Mucosa of descending colon (tissue), 3 donors: Measurements from ENCODE around the gene SLC4A2. TPM values are rescaled to one million over a fixed set of nuclear protein-coding genes. Genes with fewer than 3 reads are reported as not detected.
A peak's percentile ranks its signal among the peaks of the same experiment; 100 is the strongest.

Experiments
- ATAC-seq: fragments of 200-7000 bp; cut with Tn5 transposase; one replicate; pipeline ENCODE4 v1.9.1; 2020; ENCODE audit warnings: mild to moderate bottlenecking, moderate library complexity
- DNase-seq, 3 donors: peaks; one replicate each; pipeline ENCODE4 v3.0.0-alpha.2; 2020
- H3K36me3 ChIP-seq: fragments of 200-600 bp; one replicate; pipeline ENCODE4 v1.8.0; 2021; ENCODE audit warnings: low read depth, mild to moderate bottlenecking
- H3K4me1 ChIP-seq: fragments of 200-600 bp; one replicate; pipeline ENCODE4 v1.8.0; 2021; ENCODE audit warnings: low read depth, mild to moderate bottlenecking
- H3K4me3 ChIP-seq: fragments of 200-600 bp; one replicate; pipeline ENCODE4 v1.8.0; 2021; ENCODE audit warnings: mild to moderate bottlenecking
- H3K9me3 ChIP-seq: fragments of 200-600 bp; one replicate; pipeline ENCODE4 v1.8.0; 2021; ENCODE audit warnings: mild to moderate bottlenecking
- intact Hi-C, 2 donors: fragments of 100-400 bp; cut with DNase I in 1 of 2; cut with micrococcal nuclease in 1 of 2; formaldehyde crosslinking; loops; one replicate each; pipeline versions ENCODE4 v1.11.0 to v1.11.1; 2022; cut with DNase I, micrococcal nuclease
- total RNA-seq, 3 donors: library from RNA; stranded (reverse); fragmentation: NEBNext Ultra II Directional in 2 of 3; extraction: Animal tissue kit (Norgen Biotek cat#: 25700) in 2 of 3; gene quantifications; one replicate each; pipeline versions ENCODE4 v1.2.1 to v1.2.4, GENCODE V29; 2021 to 2023
- TF ChIP-seq, protein P1 (sequence below): fragments of 200-600 bp; IDR thresholded peaks from one replicate; pipeline ENCODE4 v1.8.0; 2022; ENCODE audit warnings: antibody characterized with exemption, mild to moderate bottlenecking
- donor health status: DM: no; HTN: no; CAD: no; lungs with moderate emphysema.
- donor health status: DM: no; HTN: no; CAD: no.
- donor health status: DM: no; HTN: yes; CAD: no.

Gene SLC4A2
- total RNA-seq, 3 donors from 2014 or later: 82.2 to 168 (median 89.5) TPM

DNA sequence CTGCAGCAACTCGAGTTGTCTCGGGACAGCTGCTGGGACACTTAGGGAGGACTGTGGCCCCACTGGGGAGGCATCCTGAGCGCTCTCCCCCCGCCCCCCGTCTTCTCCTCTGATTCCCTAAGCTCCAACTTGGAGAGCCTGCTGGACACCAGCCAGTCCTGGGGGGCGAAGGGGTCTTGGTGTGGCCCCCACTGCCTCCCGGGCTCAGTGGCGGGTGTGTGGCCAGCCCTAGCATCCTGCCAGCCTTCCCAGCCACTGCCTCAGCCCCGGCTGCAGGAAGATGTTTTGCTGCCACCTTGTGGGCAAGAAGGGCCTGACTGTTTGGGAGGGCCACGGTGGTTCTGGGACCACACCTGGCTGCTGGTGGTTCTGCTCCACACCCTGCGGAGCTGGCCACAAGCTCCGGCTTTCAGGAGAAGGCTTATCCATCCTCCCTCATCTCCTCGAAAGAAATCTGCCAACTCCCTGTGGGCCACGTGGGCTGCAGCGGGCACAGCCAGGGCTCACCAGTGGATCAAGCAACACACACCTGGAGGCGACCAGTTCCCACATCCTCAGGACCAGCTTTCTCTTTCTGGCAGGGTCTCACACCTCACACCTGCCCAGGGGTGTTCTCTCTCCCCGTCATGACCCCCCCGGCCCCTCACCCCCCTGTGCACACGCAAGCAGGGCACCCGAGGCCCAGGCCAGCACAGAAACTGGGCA is 51.7 kb downstream of the SLC4A2 start:
- DNase-seq (peak; percentile 75 to 89 (median 84)), ATAC-seq (peak; percentile 77)
- H3K4me1 ChIP-seq: peaks cover 14% of the 10 kb centered on the region
- no peak overlapping the region for H3K4me3 ChIP-seq
- TF ChIP-seq, protein P1, sequence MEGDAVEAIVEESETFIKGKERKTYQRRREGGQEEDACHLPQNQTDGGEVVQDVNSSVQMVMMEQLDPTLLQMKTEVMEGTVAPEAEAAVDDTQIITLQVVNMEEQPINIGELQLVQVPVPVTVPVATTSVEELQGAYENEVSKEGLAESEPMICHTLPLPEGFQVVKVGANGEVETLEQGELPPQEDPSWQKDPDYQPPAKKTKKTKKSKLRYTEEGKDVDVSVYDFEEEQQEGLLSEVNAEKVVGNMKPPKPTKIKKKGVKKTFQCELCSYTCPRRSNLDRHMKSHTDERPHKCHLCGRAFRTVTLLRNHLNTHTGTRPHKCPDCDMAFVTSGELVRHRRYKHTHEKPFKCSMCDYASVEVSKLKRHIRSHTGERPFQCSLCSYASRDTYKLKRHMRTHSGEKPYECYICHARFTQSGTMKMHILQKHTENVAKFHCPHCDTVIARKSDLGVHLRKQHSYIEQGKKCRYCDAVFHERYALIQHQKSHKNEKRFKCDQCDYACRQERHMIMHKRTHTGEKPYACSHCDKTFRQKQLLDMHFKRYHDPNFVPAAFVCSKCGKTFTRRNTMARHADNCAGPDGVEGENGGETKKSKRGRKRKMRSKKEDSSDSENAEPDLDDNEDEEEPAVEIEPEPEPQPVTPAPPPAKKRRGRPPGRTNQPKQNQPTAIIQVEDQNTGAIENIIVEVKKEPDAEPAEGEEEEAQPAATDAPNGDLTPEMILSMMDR: peak; percentile 72
- intact Hi-C loops: no loop called here
- H3K36me3 ChIP-seq: no peaks in the 10 kb centered on the region
- no peaks in the 10 kb centered on the region for H3K9me3 ChIP-seq

DNA sequence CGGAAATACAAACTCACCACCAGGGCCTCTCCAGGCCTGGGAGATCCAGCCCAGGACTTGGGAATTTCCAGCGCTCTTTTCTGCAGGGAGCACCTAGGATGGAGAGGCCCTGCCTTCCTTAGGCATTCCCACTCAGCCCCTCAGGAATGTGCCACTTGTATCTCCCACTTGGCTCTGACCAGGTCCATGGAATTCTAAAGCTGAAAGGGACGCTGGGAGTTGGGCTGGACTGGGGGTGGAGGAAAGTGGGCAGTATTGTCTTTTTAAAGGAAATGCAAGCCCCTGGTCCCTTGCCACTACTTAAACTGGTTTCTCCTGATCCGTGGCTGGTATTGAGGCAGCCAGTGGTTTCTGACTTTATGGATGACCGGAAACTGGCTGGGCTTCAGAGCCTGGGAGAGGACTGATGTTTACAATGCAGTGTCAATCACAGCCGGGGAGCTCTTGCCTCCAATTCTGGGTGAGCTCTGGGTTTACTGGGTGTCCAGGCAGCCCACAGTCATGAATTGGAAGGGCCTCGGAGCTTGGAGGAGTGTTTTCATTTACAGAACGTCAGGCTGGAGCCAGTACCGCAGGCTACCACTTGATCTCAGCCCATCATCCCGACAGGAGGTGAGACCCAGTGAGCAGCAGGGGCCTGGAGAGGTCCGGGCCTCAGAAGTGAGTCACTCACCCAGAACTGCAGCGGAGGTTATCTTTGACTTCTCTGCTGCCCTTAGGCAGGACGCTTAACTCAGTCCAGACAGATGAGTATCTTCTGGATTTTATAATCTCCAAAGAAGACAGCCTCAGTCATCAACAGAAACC is 54.2 kb downstream of the SLC4A2 start:
- Histone ChIP-seq H3K4me1 (peaks cover 14% of the 10 kb centered on the region), H3K4me3 (no peak overlapping the region), H3K36me3 (peaks cover 6% of the 10 kb centered on the region), H3K9me3 (no peaks in the 10 kb centered on the region)
- no peak for ATAC-seq
- TF ChIP-seq, protein P1: no peak
- intact Hi-C loops: no loop called here
- peak in 1 of 3 donors; percentile 19 for DNase-seq

DNA sequence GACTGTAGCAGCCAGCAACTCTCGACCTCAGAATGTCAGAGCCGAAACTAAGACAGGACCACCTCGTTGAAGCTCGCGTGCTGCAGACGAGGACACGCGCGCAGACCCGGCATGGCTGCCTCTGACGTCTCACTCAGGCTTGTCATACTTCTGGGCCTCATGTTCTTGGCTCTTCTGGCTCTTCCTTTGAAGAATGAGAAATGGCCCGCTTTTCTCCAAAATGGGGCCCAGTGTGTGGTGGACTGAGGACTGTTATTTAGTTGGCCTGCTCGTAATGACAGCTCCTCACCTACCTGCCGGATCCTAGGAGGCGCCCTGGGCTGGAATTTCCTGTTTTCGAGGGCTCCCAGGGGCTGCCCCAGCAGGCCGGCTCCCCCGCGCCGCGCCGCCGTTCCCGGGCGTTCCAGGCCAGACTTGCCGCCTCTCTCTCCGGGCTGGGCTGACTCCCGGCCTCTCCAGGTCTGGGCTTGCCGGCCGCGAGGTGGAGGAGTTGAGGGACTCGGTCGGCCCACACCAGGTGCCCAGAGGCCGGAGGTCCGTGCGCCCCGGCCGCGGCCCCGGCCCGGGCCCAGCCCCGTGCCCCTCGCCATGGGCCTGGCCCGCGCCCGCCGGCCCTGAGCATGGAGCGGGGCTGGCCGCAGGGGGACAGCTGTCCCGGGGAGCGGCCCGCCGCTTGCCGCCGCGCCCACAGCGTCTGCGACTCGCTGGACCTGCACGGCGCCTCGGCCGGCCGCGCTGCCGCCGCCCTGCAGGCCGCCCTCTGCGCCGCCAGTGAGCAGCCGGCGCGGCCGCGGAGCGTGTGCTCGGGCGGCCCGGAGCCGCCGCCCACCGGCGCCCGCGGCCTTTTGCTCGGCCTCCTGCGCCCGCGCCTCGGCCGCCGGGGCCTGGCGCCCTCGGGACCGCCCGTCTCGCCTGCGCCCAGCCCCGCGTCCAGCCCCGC is 55.0 kb downstream of the SLC4A2 start:
- intact Hi-C loops: no loop called here
- no peak overlapping the region for H3K4me3 ChIP-seq
- peaks cover 14% of the 10 kb centered on the region for H3K4me1 ChIP-seq
- DNase-seq (peak in 1 of 3 donors; percentile 66), ATAC-seq (peak; percentile 52)
- TF ChIP-seq, protein P1: no peak
- no peaks in the 10 kb centered on the region for H3K9me3 ChIP-seq
- H3K36me3 ChIP-seq: peaks cover 6% of the 10 kb centered on the region

DNA sequence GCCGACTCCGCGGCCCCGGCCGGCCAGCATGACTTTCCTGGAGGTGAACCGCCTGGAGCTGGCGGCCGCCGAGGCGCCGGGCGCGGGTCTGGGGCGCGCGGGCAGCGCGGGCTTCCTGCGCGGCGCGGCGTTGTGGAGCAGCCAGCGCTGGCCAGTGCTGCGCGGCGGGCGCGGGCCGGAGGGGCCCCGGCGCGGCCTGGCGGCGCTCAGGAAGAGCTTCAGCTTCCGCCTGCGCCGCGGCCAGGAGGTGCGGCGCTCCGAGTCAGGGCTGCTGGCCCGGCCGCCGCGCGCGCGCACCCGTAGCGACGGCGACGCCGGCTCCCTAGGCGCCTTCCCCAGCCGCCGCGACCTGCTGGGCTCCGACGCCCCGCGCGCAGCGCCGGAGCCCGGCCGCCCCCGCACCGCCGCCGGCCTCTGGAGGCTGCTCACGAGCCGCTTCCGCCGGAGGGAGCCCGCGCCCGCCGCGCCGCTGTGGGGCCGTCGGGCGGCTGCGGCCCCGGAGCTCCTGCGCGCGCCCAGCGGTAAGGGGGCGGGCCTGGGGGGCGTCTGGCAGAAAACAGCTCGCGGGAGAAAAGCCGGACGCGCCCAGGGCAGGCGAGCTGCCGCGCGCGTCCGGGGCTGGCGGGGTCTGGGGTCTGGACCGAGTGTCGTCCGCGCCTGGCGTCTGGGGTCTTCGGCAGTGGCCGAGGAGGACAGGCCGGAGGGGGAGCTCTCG is 55.9 kb downstream of the SLC4A2 start:
- TF ChIP-seq, protein P1: no peak
- Histone ChIP-seq H3K9me3 (no peaks in the 10 kb centered on the region), H3K36me3 (peaks cover 8% of the 10 kb centered on the region), H3K4me1 (peaks cover 14% of the 10 kb centered on the region), H3K4me3 (no peak overlapping the region)
- intact Hi-C loops: no loop called here
- ATAC-seq (peak; percentile 42), DNase-seq (peak in 1 of 3 donors; percentile 58)
